ENCODE measurements around the gene ASPSCR1. TPM values are rescaled to one million over a fixed set of nuclear protein-coding genes. Genes with fewer than 3 reads are reported as not detected.

Gene ASPSCR1
- total and polyA plus RNA-seq, 2 of the 13 experiments (the other 11 are each of a cell fraction or from before 2014, with no cell fraction given): 274 to 314 TPM

GRCh38 chr17:81944858-81945257, 32.6 kb upstream of the ASPSCR1 start:
- Histone ChIP-seq H3K27ac (ENCODE audit: extremely low read length, insufficient read depth, low read length) (no peak overlapping the region), H4K20me1 (ENCODE audit: insufficient read depth, low read length) (no peaks in the 10 kb centered on the region), H3K4me2 (ENCODE audit: low read depth, low read length) (0 out of 2 replicates have a peak overlapping the region, but pooled peaks have one; percentile 35), H3K79me2 (ENCODE audit: insufficient read depth, low read length) (no peaks in the 10 kb centered on the region), H3K4me3 (replicated peaks in 1 of 3; ENCODE audit: insufficient read depth in 1 of 3, low read depth in 2 of 3, low read length in 3 of 3) (no peak overlapping the region), H2AFZ (ENCODE audit: low read length) (no peak overlapping the region), H3K9ac (ENCODE audit: insufficient read depth, low read depth, low read length) (no peak overlapping the region), H3K4me1 (ENCODE audit: insufficient read depth, low read length) (peaks cover 56% of the 10 kb centered on the region), H3K9me3 (ENCODE audit: low read length) (no peaks in the 10 kb centered on the region), H3K27me3 (ENCODE audit: control insufficient read depth in 1 of 2, insufficient read depth in 2 of 2, low read length in 2 of 2) (peaks cover 9 to 14% of the 10 kb centered on the region in 2 experiments; a peak in 3 of 5 replicates), H3K36me3 (replicated peaks in 1 of 2; ENCODE audit: control insufficient read depth in 1 of 2, insufficient read depth in 2 of 2, low read length in 2 of 2) (no peaks in the 10 kb centered on the region)
- no TSS peak for BruUV-seq (replicated peaks)
- ChIA-PET POLR2A (interaction anchor here (1.0 to 2.7 kb wide), 12 partner anchors 8 to 93 kb away, joined by 3 to 17 read pairs (median 6); partner anchors contain the start of genes CENPX, DCXR, LRRC45 and NOTUM), CTCF (ENCODE audit: low intra/inter-chr PET ratio, low total read pairs) (no interaction called here)
- FAIRE-seq (no peak), ATAC-seq (no peak), DNase-seq (ENCODE audit: low spot score) (no peak)
- in situ Hi-C loops (cut with HindIII; ENCODE audit: extremely low pct_ligation_motif_present, low pct_unique_long_range_greater_than_20kb) (no loop called here), intact Hi-C loops (cut with micrococcal nuclease; ENCODE audit: unreplicated experiment) (loop anchor here (1.0 kb wide), 1 partner anchor 8 kb away; no protein-coding TSS in a partner anchor)
- WGBS (ENCODE audit: low lambda C conversion rate): 84% methylated on average over 9 of the region's 9 CpGs
- TF ChIP-seq ZBTB33 (CRISPR knock-in tag; IDR thresholded peaks at IDR 0.05) (0 out of 2 replicates have a peak, but pooled peaks have one; percentile 37), ZEB1 (IDR thresholded peaks at IDR 0.05; ENCODE audit: insufficient replicate concordance, low read depth) (no peak), ZNF121 (CRISPR knock-in tag; IDR thresholded peaks at IDR 0.05) (peak; percentile 77; the same call in 1 of the 2 replicates)
- TF ChIP-seq, protein P1, sequence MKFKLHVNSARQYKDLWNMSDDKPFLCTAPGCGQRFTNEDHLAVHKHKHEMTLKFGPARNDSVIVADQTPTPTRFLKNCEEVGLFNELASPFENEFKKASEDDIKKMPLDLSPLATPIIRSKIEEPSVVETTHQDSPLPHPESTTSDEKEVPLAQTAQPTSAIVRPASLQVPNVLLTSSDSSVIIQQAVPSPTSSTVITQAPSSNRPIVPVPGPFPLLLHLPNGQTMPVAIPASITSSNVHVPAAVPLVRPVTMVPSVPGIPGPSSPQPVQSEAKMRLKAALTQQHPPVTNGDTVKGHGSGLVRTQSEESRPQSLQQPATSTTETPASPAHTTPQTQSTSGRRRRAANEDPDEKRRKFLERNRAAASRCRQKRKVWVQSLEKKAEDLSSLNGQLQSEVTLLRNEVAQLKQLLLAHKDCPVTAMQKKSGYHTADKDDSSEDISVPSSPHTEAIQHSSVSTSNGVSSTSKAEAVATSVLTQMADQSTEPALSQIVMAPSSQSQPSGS (CRISPR knock-in tag; IDR thresholded peaks at IDR 0.05): no peak
- TF ChIP-seq, protein P2, sequence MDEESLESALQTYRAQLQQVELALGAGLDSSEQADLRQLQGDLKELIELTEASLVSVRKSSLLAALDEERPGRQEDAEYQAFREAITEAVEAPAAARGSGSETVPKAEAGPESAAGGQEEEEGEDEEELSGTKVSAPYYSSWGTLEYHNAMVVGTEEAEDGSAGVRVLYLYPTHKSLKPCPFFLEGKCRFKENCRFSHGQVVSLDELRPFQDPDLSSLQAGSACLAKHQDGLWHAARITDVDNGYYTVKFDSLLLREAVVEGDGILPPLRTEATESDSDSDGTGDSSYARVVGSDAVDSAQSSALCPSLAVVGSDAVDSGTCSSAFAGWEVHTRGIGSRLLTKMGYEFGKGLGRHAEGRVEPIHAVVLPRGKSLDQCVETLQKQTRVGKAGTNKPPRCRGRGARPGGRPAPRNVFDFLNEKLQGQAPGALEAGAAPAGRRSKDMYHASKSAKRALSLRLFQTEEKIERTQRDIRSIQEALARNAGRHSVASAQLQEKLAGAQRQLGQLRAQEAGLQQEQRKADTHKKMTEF (CRISPR knock-in tag; IDR thresholded peaks at IDR 0.05): no peak
